Inferior parietal cortex (tissue), 1 donor: Measurements from ENCODE around the gene PLEKHA4.
"Not testable (repeated sequence)": the region's sequence is repeated elsewhere in the genome, so short reads cannot be mapped to it uniquely, and the experiment has no call there.

Experiments used
- DNase-seq: peaks from one replicate; pipeline ENCODE4 v3.0.0-alpha.2; 2016; ENCODE audit errors: extremely low spot score

Gene PLEKHA4

GRCh38 chr19:48889496-48889895 lies 21.1 kb upstream of the PLEKHA4 start:
- not testable (repeated sequence) for DNase-seq

DNA sequence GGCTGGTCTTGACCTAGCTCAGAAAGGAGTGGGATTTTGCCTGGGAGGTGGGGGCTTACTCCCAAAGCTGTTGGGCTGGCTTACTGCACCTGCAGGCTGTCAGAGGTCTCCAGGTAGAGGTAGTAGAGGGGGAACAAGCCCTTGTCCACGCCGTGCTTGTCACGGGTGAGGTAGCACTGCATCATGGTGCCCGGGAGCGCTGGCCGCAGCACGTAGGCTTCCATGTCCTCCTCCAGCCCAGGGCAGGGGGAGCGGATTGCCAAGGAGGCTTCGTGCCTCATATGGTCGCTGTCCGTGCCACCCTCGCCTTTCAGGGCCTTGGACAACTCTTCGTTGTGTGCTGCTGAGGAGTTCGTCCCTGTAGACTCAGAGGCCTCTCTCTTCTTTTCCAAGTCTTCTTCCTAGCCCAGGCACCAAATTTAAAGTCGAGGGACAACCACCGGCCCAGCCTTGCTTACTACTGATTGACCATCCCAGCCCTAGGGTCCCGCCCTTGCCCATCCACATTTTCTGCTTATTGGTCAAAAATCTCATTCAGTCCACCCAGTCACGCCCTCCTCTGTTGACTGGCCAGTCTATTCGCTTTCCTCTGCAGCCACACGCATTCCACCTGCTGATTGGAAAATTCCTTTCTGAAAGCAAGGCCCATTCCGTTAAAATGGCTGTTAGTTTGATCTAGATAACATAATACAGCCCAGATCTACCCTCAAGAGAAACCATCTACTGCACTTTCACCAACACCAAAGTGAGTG lies 19.6 kb upstream of the PLEKHA4 start:
- no peak for DNase-seq

GRCh38 chr19:48883726-48884125 lies 15.3 kb upstream of the PLEKHA4 start:
- no peak for DNase-seq

DNA sequence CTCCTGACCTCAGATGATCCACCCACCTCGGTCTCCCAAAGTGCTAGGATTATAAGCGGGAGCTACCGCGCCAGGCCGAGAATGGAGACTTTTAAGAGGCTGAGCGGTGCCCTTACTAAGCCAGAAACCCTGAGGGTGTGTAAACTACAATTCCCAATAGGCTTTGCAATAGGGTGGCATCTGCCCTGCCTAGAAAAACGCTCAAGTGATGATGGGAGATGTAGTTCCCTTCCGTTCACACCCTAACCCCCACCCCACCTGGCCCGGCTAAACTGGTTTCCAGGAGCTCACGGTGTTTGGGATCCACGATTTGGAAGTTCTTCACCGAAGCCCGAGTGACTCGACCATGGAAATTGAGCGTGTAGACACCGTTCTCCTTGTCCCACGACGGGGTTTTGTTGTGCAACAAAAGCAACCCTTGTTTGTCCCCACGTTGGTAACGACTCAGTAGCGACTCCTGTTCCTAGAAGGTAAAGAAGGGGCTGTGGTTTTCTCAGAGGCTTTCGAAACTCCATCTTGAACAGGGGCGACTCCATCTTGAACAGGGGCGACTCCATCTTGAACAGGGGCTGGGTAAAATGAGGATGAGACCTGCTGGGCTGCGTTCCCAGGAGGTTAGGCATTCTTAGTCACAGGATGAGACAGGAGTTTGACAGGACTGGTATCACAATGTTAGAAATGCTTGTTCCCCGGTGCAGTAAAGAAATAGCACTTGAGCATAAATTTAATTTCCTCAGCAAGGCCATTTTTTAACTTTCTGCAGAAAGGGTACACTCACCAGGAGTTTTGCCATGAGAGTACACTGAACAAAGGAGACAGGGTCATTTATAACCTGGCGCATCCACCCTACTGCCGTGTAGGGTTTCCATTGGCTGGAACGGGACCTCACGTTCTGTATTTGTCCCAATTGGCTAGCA lies 13.6 kb upstream of the PLEKHA4 start:
- DNase-seq, result no peak

- not testable (repeated sequence) for DNase-seq
Observed at GRCh38 chr19:48879696-48880095, 11.3 kb upstream of the PLEKHA4 start.

DNA sequence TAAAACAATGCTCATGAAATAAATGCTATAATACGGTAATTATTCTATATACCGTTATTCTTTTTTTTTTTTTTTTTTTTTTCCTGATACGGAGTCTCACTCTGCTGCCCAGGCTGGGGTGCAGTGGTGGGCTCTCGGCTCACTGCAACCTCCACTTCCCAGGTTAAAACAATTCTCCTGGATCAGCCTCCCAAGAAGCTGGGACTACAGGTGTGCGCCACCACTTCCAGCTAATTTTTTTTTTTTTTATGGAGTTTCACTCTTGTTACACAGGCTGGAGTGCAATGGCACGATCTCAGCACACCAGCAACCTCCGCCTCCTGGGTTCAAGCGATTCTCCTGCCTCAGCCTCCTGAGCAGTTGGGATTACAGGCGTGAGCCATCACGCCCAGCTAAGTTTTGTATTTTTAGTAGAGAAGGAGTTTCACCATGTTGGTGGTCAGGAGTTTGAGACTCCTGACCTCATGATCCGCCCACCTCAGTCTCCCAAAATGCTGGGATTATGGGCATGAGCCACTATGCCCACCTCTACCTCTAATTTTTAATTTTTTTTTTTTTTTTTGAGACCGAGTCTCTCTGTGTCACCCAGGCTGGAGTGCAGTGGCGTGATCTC lies 10.7 kb upstream of the PLEKHA4 start:
- no peak for DNase-seq

DNA sequence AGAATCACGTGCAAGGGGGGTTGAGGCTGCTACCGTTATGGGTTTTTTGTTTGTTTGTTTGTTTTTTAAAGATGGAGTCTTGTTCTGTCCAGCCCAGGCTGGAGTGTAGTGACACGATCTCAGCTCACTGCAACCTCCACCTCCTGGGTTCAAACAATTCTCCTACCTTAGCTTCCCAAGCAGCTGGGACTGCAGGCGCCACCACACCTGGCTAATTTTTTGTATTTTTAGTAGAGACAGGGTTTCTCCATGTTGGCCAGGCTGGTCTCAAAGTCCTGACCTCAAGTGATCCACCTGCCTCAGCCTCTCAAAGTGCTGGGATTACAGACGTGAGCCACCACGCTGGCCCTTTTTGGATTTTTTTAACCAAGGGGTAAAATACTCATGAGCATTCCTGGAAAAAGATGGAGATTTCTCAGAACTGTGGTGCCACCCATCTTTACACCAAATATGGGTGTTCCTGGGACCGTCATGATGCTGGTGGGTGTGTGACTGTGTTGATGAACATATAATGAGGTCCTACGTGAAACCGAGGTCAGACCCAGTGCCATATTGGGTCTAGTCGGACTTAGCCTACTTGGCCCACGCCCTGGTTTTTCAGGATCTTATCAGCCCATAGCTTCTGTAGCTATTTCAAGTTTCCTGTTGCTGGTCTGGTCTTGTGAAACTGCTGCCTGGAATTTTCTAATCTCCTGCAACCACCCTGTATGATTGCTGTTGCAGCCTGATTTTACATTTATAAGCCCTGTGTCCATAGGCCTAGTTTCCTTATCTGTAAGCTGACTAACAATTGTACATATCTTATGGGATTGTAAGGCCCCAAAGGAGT lies 10.0 kb upstream of the PLEKHA4 start:
- DNase-seq, result peak; percentile 69

DNA sequence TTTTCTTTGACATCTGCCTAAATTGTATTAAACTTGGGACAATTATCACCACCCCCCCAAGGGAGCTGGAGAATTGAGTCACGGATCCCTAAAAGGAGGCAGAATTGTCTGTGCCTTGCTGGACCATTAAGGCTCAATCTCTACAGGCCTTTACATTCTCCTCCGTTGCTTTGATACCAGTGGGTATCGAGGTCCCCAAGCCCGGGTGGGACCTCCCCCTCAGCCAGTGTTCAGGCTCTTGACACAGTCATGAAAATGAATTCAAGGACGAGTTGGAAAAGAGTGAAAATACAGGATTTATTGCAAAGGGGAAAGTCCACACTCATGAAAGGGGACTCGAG lies 9.4 kb upstream of the PLEKHA4 start:
- no peak for DNase-seq

- not testable (repeated sequence) for DNase-seq
Observed at GRCh38 chr19:48876043-48876981, 7.9 kb upstream of the PLEKHA4 start.

DNA sequence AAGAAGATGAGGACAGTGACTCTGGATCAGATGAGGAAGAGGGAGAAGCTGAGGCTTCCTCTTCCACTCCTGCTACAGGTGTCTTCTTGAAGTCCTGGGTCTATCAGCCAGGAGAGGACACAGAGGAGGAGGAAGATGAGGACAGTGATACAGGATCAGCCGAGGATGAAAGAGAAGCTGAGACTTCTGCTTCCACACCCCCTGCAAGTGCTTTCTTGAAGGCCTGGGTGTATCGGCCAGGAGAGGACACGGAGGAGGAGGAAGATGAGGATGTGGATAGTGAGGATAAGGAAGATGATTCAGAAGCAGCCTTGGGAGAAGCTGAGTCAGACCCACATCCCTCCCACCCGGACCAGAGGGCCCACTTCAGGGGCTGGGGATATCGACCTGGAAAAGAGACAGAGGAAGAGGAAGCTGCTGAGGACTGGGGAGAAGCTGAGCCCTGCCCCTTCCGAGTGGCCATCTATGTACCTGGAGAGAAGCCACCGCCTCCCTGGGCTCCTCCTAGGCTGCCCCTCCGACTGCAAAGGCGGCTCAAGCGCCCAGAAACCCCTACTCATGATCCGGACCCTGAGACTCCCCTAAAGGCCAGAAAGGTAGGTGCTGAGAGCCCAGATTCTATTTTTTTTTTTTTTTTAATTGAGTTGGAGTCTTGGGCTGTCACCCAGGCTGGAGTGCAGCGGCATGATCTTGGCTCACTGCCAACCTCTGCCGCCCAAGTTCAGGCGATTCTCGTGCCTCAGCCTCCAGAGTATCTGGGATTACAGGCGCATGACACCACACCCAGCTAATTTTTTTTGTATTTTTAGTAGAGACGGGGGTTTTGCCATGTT lies 6.1 kb upstream of the PLEKHA4 start:
- no peak for DNase-seq

GRCh38 chr19:48873476-48874302 lies 5.3 kb upstream of the PLEKHA4 start:
- DNase-seq, result peak; percentile 56

DNA sequence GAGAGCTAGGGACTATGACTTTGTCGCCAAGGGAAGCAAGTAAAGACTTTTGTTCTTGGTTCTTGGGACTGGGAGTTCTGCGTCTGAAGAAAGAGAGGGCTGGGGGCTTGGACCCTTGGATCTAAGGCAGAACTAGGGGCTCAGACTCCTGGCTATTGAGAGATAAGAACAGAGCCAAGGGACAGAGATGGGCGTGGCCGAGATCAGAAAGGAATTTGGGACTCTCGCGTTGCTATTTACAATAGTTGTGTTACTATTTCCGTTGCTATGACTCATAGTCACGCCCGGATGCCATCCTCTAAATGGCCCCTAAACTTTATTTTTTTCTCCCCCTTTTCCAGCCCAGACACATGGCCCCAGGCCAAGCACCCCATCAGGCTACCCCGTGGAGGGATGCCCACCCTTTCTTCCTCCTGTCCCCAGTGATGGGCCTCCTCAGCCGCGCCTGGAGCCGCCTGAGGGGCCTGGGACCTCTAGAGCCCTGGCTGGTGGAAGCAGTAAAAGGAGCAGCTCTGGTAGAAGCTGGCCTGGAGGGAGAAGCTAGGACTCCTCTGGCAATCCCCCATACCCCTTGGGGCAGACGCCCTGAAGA lies 4.6 kb upstream of the PLEKHA4 start:
- DNase-seq, result peak; percentile 72

DNA sequence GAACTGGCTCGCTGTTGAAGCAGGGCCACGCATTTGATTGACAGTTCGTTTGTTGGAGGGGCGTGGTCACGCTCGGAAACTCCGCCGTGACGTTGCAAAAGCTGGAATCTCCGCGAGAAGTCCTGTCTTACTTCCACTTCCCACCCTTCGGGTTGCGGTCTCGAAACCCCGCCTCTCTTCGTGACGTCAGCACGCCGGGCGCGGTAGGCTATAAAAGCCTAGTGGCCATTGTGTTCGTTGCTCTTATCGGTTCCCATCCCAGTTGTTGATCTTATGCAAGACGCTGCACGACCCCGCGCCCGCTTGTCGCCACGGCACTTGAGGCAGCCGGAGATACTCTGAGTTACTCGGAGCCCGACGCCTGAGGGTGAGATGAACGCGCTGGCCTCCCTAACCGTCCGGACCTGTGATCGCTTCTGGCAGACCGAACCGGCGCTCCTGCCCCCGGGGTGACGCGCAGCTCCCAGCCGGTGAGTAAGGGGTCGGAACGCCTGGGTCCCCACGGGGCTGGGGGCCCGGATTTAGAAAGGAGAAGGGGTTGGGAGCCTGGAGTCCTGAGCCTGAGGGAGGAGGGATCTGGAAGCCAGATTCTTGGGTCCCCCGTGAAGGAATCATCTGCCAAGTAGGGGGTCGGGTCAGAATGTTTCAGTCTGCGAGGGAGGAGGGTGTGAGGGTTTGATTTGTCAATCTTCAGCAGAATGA lies 3.9 kb upstream of the PLEKHA4 start, which contains the start of gene PPP1R15A:
Gene PPP1R15A (plus strand): TSS at position 240 of the 702 bp plus-strand sequence. CDS start 813 bp downstream, outside the sequence.
- peak; percentile 99 for DNase-seq

- DNase-seq, result not testable (repeated sequence)
Observed at GRCh38 chr19:48871471-48872181, 3.2 kb upstream of the PLEKHA4 start.

GRCh38 chr19:48870048-48870447 lies 1.6 kb upstream of the PLEKHA4 start:
- no peak for DNase-seq

DNA sequence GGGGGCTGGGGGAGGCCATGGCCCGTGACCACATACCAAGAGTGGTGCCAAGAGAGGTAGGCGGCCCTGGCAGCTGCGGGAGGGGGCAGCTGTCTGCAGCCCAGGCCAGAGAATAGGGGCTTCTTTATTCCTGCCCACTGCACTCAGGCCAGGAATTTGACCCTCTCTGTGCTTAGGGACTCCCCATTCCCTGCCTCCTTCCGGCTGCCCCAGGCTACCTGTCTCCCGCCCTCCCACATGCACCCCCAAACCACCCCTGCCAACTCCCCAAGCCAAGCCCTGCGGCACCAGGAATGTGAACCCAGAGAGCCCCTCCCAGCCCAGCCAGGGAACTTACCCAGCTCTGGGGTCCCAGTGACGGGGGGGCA lies 687 bp downstream of the PLEKHA4 start:
- DNase-seq, result no peak
